Right lobe of liver (tissue), 6 donors: Measurements from ENCODE around the gene CYFIP2. TPM values are rescaled to one million over a fixed set of nuclear protein-coding genes. Genes with fewer than 3 reads are reported as not detected.

ENCODE experiments used
- ATAC-seq, 4 donors: fragments of 200-7000 bp; cut with Tn5 transposase; one replicate each; pipeline ENCODE4 v1.9.1; 2020; ENCODE audit warnings: mild to moderate bottlenecking in 4 of 4, moderate library complexity in 4 of 4
- DNase-seq, 3 donors: peaks; one replicate each; pipeline ENCODE4 v3.0.0-alpha.2; 2020
- H3K27ac ChIP-seq, 3 donors: fragments of 200-600 bp; one replicate each; pipeline ENCODE4 v1.8.0; 2022
- H3K27me3 ChIP-seq, 2 donors: fragments of 200-600 bp; one replicate each; pipeline ENCODE4 v1.8.0; 2022
- H3K36me3 ChIP-seq, 4 donors: fragments of 200-600 bp; sonication (generic) in 1 of 4; one replicate each; pipeline versions ENCODE4 v1.5.1 to v1.8.0; 2017 to 2022; ENCODE audit warnings: control low read depth in 1 of 4
- H3K4me1 ChIP-seq, 4 donors: fragments of 200-600 bp; sonication (generic) in 1 of 4; one replicate each; pipeline versions ENCODE4 v1.5.1 to v1.8.0; 2017 to 2022; ENCODE audit warnings: control low read depth in 1 of 4
- H3K4me3 ChIP-seq, 3 donors: fragments of 200-600 bp; one replicate each; pipeline ENCODE4 v1.8.0; 2022
- H3K9me3 ChIP-seq, 4 donors: fragments of 200-600 bp; sonication (generic) in 1 of 4; one replicate each; pipeline versions ENCODE4 v1.5.1 to v1.8.0; 2017 to 2022; ENCODE audit warnings: control low read depth in 1 of 4
- CTCF ChIP-seq, 4 donors: fragments of 200-600 bp in 3 of 4; fragments of 450-650 bp in 1 of 4; IDR thresholded peaks; one replicate each; pipeline versions ENCODE4 v1.5.1 to v1.8.0; 2016 to 2022; ENCODE audit warnings: antibody characterized with exemption in 4 of 4, mild to moderate bottlenecking in 2 of 4
- POLR2A ChIP-seq: fragments of 450-650 bp; IDR thresholded peaks from one replicate; pipeline ENCODE4 v1.6.1; 2017; ENCODE audit warnings: antibody characterized with exemption, mild to moderate bottlenecking
- WGBS: methylation state at CpG from one replicate; pipeline ENCODE4 v1.1.6; 2018; ENCODE audit warnings: low coverage, low lambda C conversion rate; ENCODE audit not compliant: insufficient coverage; ENCODE audit errors: missing lambda C conversion rate; 5-methylcytosine and 5-hydroxymethylcytosine counted together
- intact Hi-C, 2 donors: fragments of 100-400 bp; cut with DNase I; formaldehyde crosslinking; loops; one replicate each; pipeline versions ENCODE4 v1.11.2 to v1.14.1; 2022
- total RNA-seq, 6 experiments: library from RNA; depleted of rRNA in 2 of 6; stranded (reverse); fragments of >200 nt in 2 of 6; fragmentation: NEBNext Ultra II Directional in 3 of 6; extraction: Animal tissue kit (Norgen Biotek cat#: 25700) in 3 of 6; gene quantifications; one replicate each; pipeline versions ENCODE4 v1.1.0 to v1.2.4, GENCODE V29; 2016 to 2023
- donor health status: DM: no; HTN: yes; CAD: no.
- donor health status: DM: no; HTN: no; CAD: no.
- donor health status: DM: no; HTN: no; CAD: no.
- donor health status: DM: no; HTN: yes; CAD: no.
- donor health status: DM: no; HTN: yes; CAD: no.

Gene CYFIP2
- total RNA-seq, 6 experiments from 2014 or later = 20.6 to 89.1 (median 49.6) TPM

- 87% methylated on average over 2 of the region's 3 CpGs for WGBS
These were observed 114.1 kb downstream of the CYFIP2 start for GRCh38 chr5:157379983-157380382.

GRCh38 chr5:157381746-157382145, 115.8 kb downstream of the CYFIP2 start:
- no peak for TF ChIP-seq POLR2A
- no peak for TF ChIP-seq CTCF (IDR thresholded peaks at IDR 0.05)
- Histone ChIP-seq H3K9me3 (no peaks in the 10 kb centered on the region), H3K36me3 (peaks cover 0 to 11% (median 3%) of the 10 kb centered on the region in 4 donors), H3K4me3 (no peak overlapping the region), H3K27me3 (no peaks in the 10 kb centered on the region), H3K4me1 (no peaks in the 10 kb centered on the region), H3K27ac (no peak overlapping the region)
- ATAC-seq = no peak
- intact Hi-C loops = no loop called here
- 69% methylated on average over 3 of the region's 4 CpGs for WGBS
- no peak for DNase-seq

More at GRCh38 chr5:157379983-157380382, 114.1 kb downstream of the CYFIP2 start:
- ATAC-seq = no peak
- H3K27ac ChIP-seq = no peak overlapping the region
- peaks cover 0 to 11% (median 4%) of the 10 kb centered on the region in 4 donors for H3K36me3 ChIP-seq
- no peak overlapping the region for H3K4me3 ChIP-seq
- no peaks in the 10 kb centered on the region for H3K4me1 ChIP-seq
- TF ChIP-seq POLR2A (no peak), CTCF (IDR thresholded peaks at IDR 0.05) (no peak)
- no peaks in the 10 kb centered on the region for H3K9me3 ChIP-seq
- intact Hi-C loops = no loop called here
- no peaks in the 10 kb centered on the region for H3K27me3 ChIP-seq
- DNase-seq = no peak

- ATAC-seq (no peak), DNase-seq (no peak)
- no peak overlapping the region for H3K27ac ChIP-seq
- H3K36me3 ChIP-seq = peaks cover 0 to 11% (median 3%) of the 10 kb centered on the region in 4 donors
- no peaks in the 10 kb centered on the region for H3K4me1 ChIP-seq
- H3K4me3 ChIP-seq = no peak overlapping the region
- 75% methylated on average over 6 of the region's 11 CpGs for WGBS
- intact Hi-C loops = no loop called here
- H3K9me3 ChIP-seq = no peaks in the 10 kb centered on the region
- TF ChIP-seq CTCF (IDR thresholded peaks at IDR 0.05) (no peak), POLR2A (no peak)
- H3K27me3 ChIP-seq = no peaks in the 10 kb centered on the region
These were observed 117.3 kb downstream of the CYFIP2 start for GRCh38 chr5:157382996-157383800.

- Histone ChIP-seq H3K9me3 (no peaks in the 10 kb centered on the region), H3K36me3 (peaks cover 0 to 17% (median 3%) of the 10 kb centered on the region in 4 donors), H3K4me1 (no peaks in the 10 kb centered on the region), H3K27ac (no peak overlapping the region), H3K4me3 (no peak overlapping the region), H3K27me3 (no peaks in the 10 kb centered on the region)
- ATAC-seq (peak; percentile 17 to 49 (median 28)), DNase-seq (no peak)
- intact Hi-C loops = no loop called here
- WGBS = 62% methylated on average over 4 of the region's 4 CpGs
- no peak for TF ChIP-seq POLR2A
- TF ChIP-seq CTCF (IDR thresholded peaks at IDR 0.05) = no peak
These were observed 119.2 kb downstream of the CYFIP2 start for GRCh38 chr5:157384971-157385709.
